ENCODE results near the gene TMCC1. TPM values are rescaled to one million over a fixed set of nuclear protein-coding genes. Genes with fewer than 3 reads are reported as not detected.

TMCC1 gene
- total RNA-seq, 1 experiment from 2014 or later: 23.0 TPM

- Histone ChIP-seq H4K20me1 (ENCODE audit: insufficient read depth, low read depth, low read length) (no peaks in the 10 kb centered on the region), H3K4me2 (ENCODE audit: low read depth, low read length, poor library complexity, severe bottlenecking) (peak overlapping the region; percentile 5), H3K27me3 (ENCODE audit: low read length) (no peaks in the 10 kb centered on the region), H3K4me3 (ENCODE audit: low read length) (no peak overlapping the region), H3K27ac (ENCODE audit: low read length) (no peak overlapping the region), H3K9ac (ENCODE audit: low read length) (no peak overlapping the region), H3K36me3 (ENCODE audit: insufficient read depth, low read length) (no peaks in the 10 kb centered on the region), H3K9me2 (replicated peaks; ENCODE audit: insufficient read depth, low read length) (no peaks in the 10 kb centered on the region), H2AFZ (ENCODE audit: low read length) (no peak overlapping the region), H3K4me1 (ENCODE audit: low read length) (peaks cover 3% of the 10 kb centered on the region), H3K79me2 (ENCODE audit: low read length) (no peaks in the 10 kb centered on the region), H3K9me3 (ENCODE audit: low read length) (no peaks in the 10 kb centered on the region)
- no peak for DNase-seq
Measured at GRCh38 chr3:129618186-129618820, 275.2 kb downstream of the TMCC1 start.

DNA sequence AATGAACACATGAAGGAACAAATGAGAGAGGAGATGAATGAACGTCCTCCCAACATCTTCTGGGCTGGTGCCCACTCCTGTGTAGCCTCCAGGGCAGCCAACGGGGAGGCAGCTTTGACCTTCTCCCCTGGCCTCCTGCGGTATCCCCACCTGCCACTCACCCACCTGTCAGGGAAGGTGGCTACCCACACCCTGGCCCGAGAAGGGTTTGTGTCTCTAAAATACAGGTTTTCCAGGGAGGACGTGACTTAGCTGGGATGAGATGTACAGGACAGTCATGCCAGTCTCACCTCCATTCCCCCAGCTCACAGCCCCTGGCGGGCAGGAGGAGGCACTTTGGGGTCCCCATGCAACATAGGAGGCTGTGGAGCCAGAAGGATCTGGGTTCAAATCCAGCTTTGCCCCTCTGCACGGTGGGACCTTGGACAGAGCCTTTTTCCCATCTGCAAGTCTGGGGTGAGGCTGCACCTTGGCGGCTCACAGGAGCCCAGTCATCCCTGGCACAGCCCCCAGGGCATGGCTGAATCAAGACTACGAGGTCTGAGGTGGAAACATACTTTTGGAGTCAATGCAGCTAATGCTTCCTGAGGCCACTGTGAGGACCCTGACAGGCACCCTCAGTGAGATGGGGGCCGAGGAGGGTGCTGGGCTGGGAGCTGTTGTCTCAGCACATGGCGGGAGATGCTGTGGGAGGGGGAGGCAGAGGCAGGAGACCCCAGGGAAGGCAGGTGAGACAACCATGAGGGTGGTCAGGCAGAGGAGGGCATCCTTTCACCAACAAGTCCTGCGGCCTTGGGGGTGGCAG is 275.9 kb downstream of the TMCC1 start:
- no peaks in the 10 kb centered on the region for H3K79me2 ChIP-seq (ENCODE audit: low read length)
- H3K27ac ChIP-seq (ENCODE audit: low read length): no peak overlapping the region
- H3K27me3 ChIP-seq (ENCODE audit: low read length): no peaks in the 10 kb centered on the region
- no peaks in the 10 kb centered on the region for H4K20me1 ChIP-seq (ENCODE audit: insufficient read depth, low read depth, low read length)
- H3K9me2 ChIP-seq (replicated peaks; ENCODE audit: insufficient read depth, low read length): no peaks in the 10 kb centered on the region
- no peak overlapping the region for H3K4me2 ChIP-seq (ENCODE audit: low read depth, low read length, poor library complexity, severe bottlenecking)
- no peak overlapping the region for H3K4me3 ChIP-seq (ENCODE audit: low read length)
- no peak overlapping the region for H2AFZ ChIP-seq (ENCODE audit: low read length)
- no peaks in the 10 kb centered on the region for H3K9me3 ChIP-seq (ENCODE audit: low read length)
- no peaks in the 10 kb centered on the region for H3K36me3 ChIP-seq (ENCODE audit: insufficient read depth, low read length)
- H3K4me1 ChIP-seq (ENCODE audit: low read length): peaks cover 3% of the 10 kb centered on the region
- no peak overlapping the region for H3K9ac ChIP-seq (ENCODE audit: low read length)
- DNase-seq: no peak

- Histone ChIP-seq H3K79me2 (ENCODE audit: low read length) (no peaks in the 10 kb centered on the region), H4K20me1 (ENCODE audit: insufficient read depth, low read depth, low read length) (no peaks in the 10 kb centered on the region), H2AFZ (ENCODE audit: low read length) (no peak overlapping the region), H3K4me2 (ENCODE audit: low read depth, low read length, poor library complexity, severe bottlenecking) (no peak overlapping the region), H3K9me3 (ENCODE audit: low read length) (no peaks in the 10 kb centered on the region), H3K27me3 (ENCODE audit: low read length) (no peaks in the 10 kb centered on the region), H3K9me2 (replicated peaks; ENCODE audit: insufficient read depth, low read length) (no peaks in the 10 kb centered on the region), H3K4me3 (ENCODE audit: low read length) (no peak overlapping the region), H3K27ac (ENCODE audit: low read length) (no peak overlapping the region), H3K4me1 (ENCODE audit: low read length) (peaks cover 3% of the 10 kb centered on the region), H3K9ac (ENCODE audit: low read length) (no peak overlapping the region), H3K36me3 (ENCODE audit: insufficient read depth, low read length) (no peaks in the 10 kb centered on the region)
- no peak for DNase-seq
Measured at GRCh38 chr3:129616713-129617112, 276.8 kb downstream of the TMCC1 start.

DNA sequence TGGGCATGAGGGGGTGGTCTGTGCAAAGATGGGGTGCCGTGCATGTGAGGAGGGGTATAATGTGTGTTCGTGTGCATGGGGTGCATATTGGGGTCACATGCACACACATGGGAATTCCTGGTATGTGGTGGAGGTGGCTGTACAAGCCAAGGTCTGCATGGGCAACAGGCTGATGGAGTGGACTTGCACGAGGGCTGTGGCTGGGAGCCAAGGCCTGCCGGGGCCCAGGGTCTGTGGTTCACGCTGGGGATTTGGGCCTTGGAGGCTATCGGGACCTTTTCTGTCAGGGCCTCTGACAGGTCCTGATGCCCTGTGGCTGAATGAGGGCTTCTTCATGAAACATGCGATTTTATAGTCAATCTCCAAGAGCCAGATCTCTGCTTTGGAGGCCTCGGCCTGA is 277.2 kb downstream of the TMCC1 start:
- Histone ChIP-seq H3K4me2 (ENCODE audit: low read depth, low read length, poor library complexity, severe bottlenecking) (no peak overlapping the region), H3K9ac (ENCODE audit: low read length) (no peak overlapping the region)
- no peak for DNase-seq

DNA sequence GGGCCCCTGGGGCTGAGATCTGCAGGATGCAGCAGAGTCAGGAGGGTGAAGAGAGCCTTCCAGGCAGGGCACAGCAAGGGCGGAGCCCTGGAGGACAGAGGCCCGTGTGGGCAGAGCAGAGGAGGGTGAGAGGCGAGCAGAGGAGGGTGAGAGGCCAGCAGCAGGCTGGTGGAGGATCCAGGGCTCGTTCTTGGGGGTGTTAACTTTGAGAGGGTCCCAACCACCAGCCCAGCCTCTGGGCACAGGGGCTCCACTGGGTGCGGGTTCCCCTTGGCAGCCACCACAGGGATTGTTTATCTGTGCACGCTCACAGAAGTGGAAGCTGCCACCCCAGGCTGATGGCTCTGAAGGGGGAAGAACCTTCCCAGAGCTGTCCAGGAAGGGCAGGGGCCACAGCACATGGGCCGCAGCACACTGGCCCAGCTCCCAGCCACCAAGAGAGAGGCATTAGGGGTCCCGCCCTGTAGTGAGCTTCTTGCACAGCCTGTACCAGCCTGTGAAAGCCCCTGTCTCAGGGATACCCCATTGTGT is 277.7 kb downstream of the TMCC1 start:
- Histone ChIP-seq H3K4me2 (ENCODE audit: low read depth, low read length, poor library complexity, severe bottlenecking) (no peak overlapping the region), H3K4me3 (ENCODE audit: low read length) (no peak overlapping the region), H3K27ac (ENCODE audit: low read length) (no peak overlapping the region), H3K4me1 (ENCODE audit: low read length) (peaks cover 3% of the 10 kb centered on the region), H2AFZ (ENCODE audit: low read length) (no peak overlapping the region), H3K27me3 (ENCODE audit: low read length) (no peaks in the 10 kb centered on the region), H3K36me3 (ENCODE audit: insufficient read depth, low read length) (no peaks in the 10 kb centered on the region), H3K9me2 (replicated peaks; ENCODE audit: insufficient read depth, low read length) (no peaks in the 10 kb centered on the region), H4K20me1 (ENCODE audit: insufficient read depth, low read depth, low read length) (no peaks in the 10 kb centered on the region), H3K9me3 (ENCODE audit: low read length) (no peaks in the 10 kb centered on the region), H3K9ac (ENCODE audit: low read length) (no peak overlapping the region), H3K79me2 (ENCODE audit: low read length) (no peaks in the 10 kb centered on the region)
- no peak for DNase-seq

More for the DNA sequence above, 277.2 kb downstream of the TMCC1 start:
- Histone ChIP-seq H3K79me2 (ENCODE audit: low read length) (no peaks in the 10 kb centered on the region), H3K27ac (ENCODE audit: low read length) (no peak overlapping the region), H3K4me3 (ENCODE audit: low read length) (no peak overlapping the region), H3K4me1 (ENCODE audit: low read length) (peaks cover 3% of the 10 kb centered on the region), H3K9me2 (replicated peaks; ENCODE audit: insufficient read depth, low read length) (no peaks in the 10 kb centered on the region), H3K9me3 (ENCODE audit: low read length) (no peaks in the 10 kb centered on the region), H3K27me3 (ENCODE audit: low read length) (no peaks in the 10 kb centered on the region), H2AFZ (ENCODE audit: low read length) (no peak overlapping the region), H4K20me1 (ENCODE audit: insufficient read depth, low read depth, low read length) (no peaks in the 10 kb centered on the region), H3K36me3 (ENCODE audit: insufficient read depth, low read length) (no peaks in the 10 kb centered on the region)

GRCh38 chr3:129614927-129615363 is 278.6 kb downstream of the TMCC1 start:
- DNase-seq: no peak
- Histone ChIP-seq H3K36me3 (ENCODE audit: insufficient read depth, low read length) (no peaks in the 10 kb centered on the region), H3K4me3 (ENCODE audit: low read length) (no peak overlapping the region), H4K20me1 (ENCODE audit: insufficient read depth, low read depth, low read length) (no peaks in the 10 kb centered on the region), H3K27me3 (ENCODE audit: low read length) (no peaks in the 10 kb centered on the region), H2AFZ (ENCODE audit: low read length) (no peak overlapping the region), H3K79me2 (ENCODE audit: low read length) (no peaks in the 10 kb centered on the region), H3K27ac (ENCODE audit: low read length) (no peak overlapping the region), H3K9ac (ENCODE audit: low read length) (no peak overlapping the region), H3K4me1 (ENCODE audit: low read length) (peaks cover 3% of the 10 kb centered on the region), H3K9me3 (ENCODE audit: low read length) (no peaks in the 10 kb centered on the region), H3K4me2 (ENCODE audit: low read depth, low read length, poor library complexity, severe bottlenecking) (no peak overlapping the region), H3K9me2 (replicated peaks; ENCODE audit: insufficient read depth, low read length) (no peaks in the 10 kb centered on the region)

- peaks cover 3% of the 10 kb centered on the region for H3K4me1 ChIP-seq (ENCODE audit: low read length)
- no peak overlapping the region for H3K27ac ChIP-seq (ENCODE audit: low read length)
- no peak overlapping the region for H3K4me2 ChIP-seq (ENCODE audit: low read depth, low read length, poor library complexity, severe bottlenecking)
- H3K27me3 ChIP-seq (ENCODE audit: low read length): no peaks in the 10 kb centered on the region
- H3K9ac ChIP-seq (ENCODE audit: low read length): no peak overlapping the region
- H3K9me2 ChIP-seq (replicated peaks; ENCODE audit: insufficient read depth, low read length): no peaks in the 10 kb centered on the region
- H3K79me2 ChIP-seq (ENCODE audit: low read length): no peaks in the 10 kb centered on the region
- no peaks in the 10 kb centered on the region for H4K20me1 ChIP-seq (ENCODE audit: insufficient read depth, low read depth, low read length)
- no peak for DNase-seq
- H3K9me3 ChIP-seq (ENCODE audit: low read length): no peaks in the 10 kb centered on the region
- H3K36me3 ChIP-seq (ENCODE audit: insufficient read depth, low read length): no peaks in the 10 kb centered on the region
- H2AFZ ChIP-seq (ENCODE audit: low read length): no peak overlapping the region
- H3K4me3 ChIP-seq (ENCODE audit: low read length): no peak overlapping the region
Measured at GRCh38 chr3:129614435-129614834, 279.1 kb downstream of the TMCC1 start.

- no peak for DNase-seq
- no peaks in the 10 kb centered on the region for H3K9me3 ChIP-seq (ENCODE audit: low read length)
- no peaks in the 10 kb centered on the region for H3K36me3 ChIP-seq (ENCODE audit: insufficient read depth, low read length)
- no peak overlapping the region for H3K4me2 ChIP-seq (ENCODE audit: low read depth, low read length, poor library complexity, severe bottlenecking)
- no peaks in the 10 kb centered on the region for H3K4me1 ChIP-seq (ENCODE audit: low read length)
- no peak overlapping the region for H3K9ac ChIP-seq (ENCODE audit: low read length)
- no peak overlapping the region for H3K4me3 ChIP-seq (ENCODE audit: low read length)
- no peak overlapping the region for H2AFZ ChIP-seq (ENCODE audit: low read length)
- H4K20me1 ChIP-seq (ENCODE audit: insufficient read depth, low read depth, low read length): no peaks in the 10 kb centered on the region
- H3K79me2 ChIP-seq (ENCODE audit: low read length): no peaks in the 10 kb centered on the region
- no peak overlapping the region for H3K27ac ChIP-seq (ENCODE audit: low read length)
- H3K27me3 ChIP-seq (ENCODE audit: low read length): no peaks in the 10 kb centered on the region
- H3K9me2 ChIP-seq (replicated peaks; ENCODE audit: insufficient read depth, low read length): no peaks in the 10 kb centered on the region
Measured at GRCh38 chr3:129613367-129613740, 280.2 kb downstream of the TMCC1 start.
